ENCODE data around the gene TMX2. TPM values are rescaled to one million over a fixed set of nuclear protein-coding genes. Genes with fewer than 3 reads are reported as not detected.
"Not testable (repeated sequence)": the region's sequence is repeated elsewhere in the genome, so short reads cannot be mapped to it uniquely, and the experiment has no call there.

Gene TMX2
- total RNA-seq, 1 donor from 2014 or later: 54.2 TPM

DNA sequence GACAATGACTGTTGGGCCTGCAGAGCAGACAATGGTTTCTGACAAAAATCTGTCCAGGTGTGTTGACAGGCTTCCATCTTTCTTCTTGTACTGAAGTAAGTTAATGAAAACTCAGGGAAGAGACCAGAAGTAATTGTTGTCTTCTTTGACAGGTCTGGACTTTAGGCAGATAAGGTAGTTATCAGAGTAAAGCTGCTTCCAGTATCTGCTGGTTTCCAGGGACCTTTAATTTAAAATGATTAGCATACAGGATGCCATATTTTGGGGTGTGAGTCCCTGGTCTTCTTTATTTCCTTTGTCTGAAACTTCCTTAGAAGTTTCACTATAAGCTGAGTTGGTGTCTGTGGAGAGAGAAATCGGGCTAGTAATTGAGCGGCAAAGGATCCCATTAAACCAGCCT is 1.4 kb downstream of the TMX2 start:
- no peak for DNase-seq (ENCODE audit: low read depth in 2 of 2)

DNA sequence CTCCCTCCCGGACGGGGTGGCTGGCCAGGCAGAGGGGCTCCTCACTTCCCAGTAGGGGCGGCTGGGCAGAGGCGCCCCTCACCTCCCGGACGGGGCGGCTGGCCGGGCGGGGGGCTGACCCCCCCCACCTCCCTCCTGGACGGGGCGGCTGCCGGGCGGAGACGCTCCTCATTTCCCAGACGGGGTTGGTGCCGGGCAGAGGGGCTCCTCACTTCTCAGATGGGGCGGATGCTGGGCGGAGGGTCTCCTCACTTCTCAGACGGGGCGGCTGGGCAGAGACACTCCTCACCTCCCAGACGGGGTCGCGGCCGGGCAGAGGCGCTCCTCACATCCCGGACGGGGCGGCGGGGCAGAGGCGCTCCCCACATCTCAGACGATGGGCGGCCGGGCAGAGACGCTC is 4.3 kb downstream of the TMX2 start:
- DNase-seq (ENCODE audit: low read depth in 2 of 2): not testable (repeated sequence)

DNA sequence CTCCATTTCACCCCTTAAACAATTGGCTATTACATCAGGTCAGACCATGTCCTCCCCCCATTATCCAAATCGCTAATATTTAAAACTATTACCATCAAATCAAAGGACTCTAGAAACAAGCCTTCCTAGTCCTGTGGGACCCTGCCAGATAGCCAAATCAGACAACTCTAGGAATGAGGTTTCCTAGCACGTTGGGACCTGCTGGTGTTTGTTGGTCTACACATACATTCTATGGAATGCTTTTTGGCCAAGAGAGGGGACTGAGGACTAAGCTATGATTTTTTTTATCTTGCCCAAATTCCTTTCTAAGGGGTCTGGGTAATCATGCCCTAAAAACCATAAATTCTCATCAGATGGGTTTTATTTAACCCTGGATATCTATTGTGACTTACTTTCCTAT is 14.8 kb downstream of the TMX2 start:
- DNase-seq (ENCODE audit: low read depth in 2 of 2): no peak

DNA sequence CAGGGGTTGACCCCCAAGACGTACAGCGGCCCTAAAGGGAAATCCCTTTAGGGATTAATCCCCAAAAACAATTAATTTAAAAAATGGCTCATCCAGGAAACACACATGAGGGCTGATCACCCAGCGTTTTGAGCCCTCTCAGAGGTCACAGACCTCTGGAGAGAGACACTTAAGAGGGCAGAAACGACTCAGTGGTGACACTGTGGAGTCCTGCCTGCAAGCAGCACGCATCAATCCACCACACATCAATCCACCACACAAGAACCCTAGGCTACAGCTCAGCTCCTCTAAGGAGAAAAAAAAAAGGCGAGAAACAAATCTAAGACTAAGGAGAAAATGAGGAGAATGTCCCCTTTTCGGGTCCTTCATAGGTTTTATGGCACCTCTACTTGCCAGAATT is 16.4 kb downstream of the TMX2 start:
- no peak for DNase-seq (ENCODE audit: low read depth in 2 of 2)

DNA sequence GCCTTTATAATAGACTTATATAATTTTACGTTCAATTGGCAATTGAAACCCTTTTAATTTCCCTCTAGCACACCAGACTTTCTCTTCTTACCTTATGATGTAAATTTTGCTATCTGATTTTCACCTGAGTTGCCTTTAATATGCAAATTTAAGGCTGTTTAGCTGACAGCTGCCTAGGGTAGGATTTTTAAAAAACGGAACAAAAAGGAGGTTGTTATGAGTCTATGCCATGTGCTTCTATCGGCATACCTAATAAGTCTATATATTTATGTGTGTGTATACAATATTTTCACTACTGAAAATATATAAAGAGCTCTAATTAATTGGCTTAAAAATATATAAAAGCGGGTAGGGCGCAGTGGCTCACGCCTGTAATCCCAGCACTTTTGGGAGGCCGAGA is 17.1 kb downstream of the TMX2 start:
- no peak for DNase-seq (ENCODE audit: low read depth in 2 of 2)

DNA sequence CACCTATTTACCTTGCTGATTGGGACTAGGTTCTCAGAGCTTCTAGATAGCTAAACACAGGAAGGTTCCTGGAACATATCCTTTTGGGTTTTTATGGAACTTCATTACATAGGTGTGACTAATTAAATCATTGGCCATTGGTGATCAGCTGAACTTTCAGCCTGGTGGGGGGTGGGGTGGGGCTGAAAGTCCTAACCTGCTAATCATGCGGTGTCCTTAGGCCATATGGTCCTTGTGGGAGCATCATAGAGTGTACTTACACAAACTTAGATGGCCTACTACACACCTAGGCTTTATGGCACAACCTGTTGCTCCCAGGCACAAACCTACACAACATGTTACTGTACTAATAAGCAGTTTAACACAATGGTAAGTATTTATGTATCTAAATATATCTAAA is 20.3 kb downstream of the TMX2 start:
- DNase-seq (ENCODE audit: low read depth in 2 of 2): no peak

DNA sequence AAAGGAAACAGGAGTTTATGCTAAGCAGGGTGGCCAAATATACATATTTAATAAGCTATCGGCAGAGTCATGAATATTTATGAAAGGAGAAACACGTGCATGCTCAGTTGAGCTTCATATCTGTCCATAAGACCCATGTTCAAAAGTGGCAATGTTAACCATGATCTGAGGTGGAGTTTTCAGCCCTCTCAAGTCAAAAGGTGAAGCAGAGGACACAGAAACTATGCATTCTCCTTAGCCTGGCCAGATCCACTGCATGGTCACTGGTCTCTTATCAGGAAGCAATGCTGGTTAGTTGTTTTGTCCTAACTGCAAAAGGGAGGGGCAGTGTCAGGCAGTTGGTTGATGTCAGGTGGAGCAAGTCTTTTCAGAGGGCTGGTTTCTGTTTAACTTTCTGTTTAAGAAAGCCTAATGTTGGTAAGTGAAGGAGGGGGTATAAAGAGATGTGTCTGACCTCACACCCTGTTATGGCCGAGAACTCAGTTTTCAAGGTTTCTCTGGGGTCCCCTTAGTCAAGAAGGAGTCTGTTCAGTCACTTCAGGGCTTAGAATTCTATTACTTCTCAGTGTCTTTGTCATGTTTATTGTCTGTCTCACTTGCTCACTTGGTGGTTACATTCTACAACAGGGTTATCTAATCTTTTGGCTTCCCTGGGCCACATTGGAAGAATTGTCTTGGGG is 23.4 kb downstream of the TMX2 start:
- DNase-seq (ENCODE audit: low read depth in 2 of 2): no peak

DNA sequence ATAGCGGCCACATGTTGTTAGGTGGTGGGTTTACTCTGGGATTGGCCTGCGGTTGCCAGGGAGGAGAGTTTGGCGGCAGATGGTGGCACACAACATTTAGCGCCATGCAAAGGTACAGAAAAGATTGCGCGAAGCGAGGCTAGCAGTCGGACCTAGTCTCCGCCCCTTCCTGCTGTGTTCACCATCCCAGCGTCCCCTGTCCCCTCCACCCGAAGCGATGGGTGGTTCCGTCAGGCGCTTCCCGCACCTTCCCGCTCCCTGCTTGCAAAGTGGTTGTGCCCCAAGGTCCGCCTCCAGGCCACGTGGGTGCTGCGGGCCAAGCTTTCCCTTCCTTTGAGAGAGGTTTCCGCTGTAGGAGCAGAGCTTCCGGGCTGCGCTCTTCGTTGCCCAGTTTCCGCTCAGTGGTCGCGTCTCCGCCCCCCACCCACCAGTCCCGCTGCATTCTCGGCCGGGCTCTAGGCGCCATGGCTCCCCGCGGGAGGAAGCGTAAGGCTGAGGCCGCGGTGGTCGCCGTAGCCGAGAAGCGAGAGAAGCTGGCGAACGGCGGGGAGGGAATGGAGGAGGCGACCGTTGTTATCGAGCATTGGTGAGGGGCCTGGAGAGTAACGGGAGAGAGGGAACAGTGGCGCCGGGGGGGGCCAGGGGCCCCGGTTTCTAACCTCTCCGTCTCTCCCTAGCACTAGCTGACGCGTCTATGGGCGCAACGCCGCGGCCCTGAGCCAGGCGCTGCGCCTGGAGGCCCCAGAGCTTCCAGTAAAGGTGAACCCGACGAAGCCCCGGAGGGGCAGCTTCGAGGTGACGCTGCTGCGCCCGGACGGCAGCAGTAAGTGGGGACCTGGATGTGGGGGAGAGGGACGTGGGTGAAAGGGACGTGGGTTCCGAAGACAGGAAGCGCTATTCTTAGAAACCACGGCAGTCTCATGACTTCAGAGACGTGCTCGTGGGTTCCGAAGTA is 29.0 kb downstream of the TMX2 start, which contains the start of gene SELENOH:
Gene SELENOH, plus strand, starts transcription at position 360 of the 955 bp plus-strand sequence. Its CDS starts 105 bp downstream, at position 465.
- peak; percentile 97 for DNase-seq (ENCODE audit: low read depth in 2 of 2)

DNA sequence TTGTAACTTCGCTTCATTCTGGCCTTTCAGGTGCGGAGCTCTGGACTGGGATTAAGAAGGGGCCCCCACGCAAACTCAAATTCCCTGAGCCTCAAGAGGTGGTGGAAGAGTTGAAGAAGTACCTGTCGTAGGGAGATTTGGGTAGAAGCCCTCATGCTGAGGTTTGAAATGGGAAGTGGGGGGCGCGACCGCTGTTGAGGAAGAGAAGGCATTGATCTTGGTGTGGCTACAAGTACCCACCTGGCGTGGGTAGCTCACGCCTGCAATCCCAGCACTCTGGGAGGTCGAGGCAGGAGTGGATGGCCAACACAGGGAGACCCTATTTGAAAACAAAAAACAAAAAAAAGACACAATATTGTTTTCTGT is 29.7 kb downstream of the TMX2 start:
- no peak for DNase-seq (ENCODE audit: low read depth in 2 of 2)

DNA sequence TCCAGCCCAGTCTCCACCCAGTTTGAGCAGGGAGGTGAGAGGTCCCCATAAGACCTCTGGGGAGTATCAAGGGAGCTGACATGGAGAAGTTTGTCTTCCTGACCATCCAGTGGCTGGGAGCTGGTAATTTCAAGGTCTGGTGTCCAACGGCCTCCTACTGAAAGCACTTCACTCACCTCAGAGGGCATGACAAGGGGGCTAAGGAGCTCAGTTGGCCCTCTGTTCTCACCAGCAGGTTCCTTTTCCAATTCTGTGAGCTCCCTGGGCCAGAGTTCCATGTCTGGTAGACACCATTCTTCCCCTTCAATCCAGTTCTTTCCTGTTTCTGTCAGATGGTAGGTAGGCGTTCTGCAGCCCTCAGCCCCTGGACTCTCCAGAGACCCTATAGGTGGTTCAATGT is 32.0 kb downstream of the TMX2 start:
- DNase-seq (ENCODE audit: low read depth in 2 of 2): no peak

DNA sequence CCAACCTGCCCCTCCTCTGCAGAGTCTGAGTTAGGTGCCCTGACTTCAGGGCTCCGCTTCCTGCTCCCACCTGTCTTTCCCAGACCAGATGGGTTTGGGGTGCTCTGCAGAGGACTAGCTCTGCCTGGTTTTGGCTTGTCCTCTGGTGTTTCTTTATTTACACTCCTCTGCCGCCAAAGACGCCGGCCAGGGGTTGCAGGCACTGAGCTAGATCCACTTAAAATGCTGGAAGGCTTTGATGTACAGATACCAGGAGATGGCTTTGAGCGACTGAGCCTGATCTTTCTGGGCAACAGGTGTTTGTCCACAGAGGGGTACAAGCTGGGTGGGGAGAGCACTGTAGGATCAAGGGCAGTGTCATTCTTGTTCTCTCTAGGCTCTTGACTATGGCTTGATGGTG is 32.8 kb downstream of the TMX2 start:
- no peak for DNase-seq (ENCODE audit: low read depth in 2 of 2)

DNA sequence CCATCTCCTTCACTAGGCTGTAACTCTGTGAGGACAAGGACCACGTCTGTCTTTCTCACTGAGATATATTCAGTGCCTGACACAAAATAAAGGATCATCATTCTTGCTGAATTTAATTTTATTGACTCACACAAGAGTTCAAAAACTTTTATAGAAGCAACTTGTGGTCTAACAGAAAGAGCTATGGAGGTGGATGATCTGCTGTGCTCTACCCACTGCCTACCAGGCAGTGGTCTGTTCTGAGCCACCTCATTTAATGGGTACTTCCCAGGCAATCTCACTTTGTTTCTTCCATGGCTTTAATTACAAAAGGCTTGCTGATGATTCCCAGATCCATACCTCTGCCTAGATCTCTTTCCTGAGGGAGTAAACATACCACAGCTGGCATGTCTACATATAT is 34.5 kb downstream of the TMX2 start:
- DNase-seq (ENCODE audit: low read depth in 2 of 2): no peak

DNA sequence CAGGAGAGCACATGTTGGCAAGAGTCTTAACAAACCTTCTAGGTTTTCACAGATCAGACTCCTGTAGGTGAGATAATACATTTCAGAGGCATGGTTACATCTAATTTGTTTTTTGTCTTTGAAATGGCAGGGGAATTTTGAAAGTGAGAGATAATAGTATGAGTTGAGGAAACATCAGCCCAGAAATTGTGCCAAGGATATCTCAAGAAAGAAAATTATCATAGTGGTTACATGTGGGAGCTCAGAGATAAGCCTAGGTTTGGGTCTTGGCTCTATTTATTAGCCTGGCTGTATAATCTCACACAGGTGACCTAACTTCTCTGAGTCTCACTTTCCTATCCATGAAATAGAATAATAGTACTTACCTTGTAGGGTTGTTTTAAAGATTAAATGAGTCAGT is 38.8 kb downstream of the TMX2 start:
- no peak for DNase-seq (ENCODE audit: low read depth in 2 of 2)

DNA sequence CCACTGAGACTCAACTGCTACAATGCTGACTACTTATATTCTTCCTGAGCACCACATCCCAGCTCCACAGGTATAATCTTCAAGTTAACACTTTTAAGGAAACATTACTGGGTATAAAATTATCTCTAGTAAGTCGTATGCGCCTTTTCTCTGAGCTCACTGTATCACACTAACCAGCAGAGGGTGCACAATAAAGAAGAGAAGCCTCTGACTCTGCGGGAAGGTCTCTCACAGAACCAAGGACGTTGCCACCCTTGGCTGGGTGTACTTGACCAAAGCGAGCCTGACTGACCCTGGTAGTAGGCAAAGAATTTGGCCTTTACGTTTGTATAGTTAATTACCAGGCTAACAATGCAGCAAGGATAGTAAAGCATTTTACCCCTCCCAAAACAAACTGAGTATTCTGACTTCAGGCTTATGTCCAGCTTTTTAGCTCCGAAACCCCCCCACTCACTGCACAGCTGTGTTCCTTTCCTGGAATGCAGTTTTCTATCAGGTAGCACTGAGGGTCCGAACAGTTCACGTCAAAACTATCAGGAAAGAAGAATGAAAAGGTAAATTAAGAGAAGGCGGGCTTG is 39.4 kb downstream of the TMX2 start, which contains the start of gene BTBD18:
Gene BTBD18, minus strand, starts transcription at position 144 of the 578 bp plus-strand sequence. CDS start 631 bp downstream, outside the sequence.
- DNase-seq (ENCODE audit: low read depth in 2 of 2): peak; percentile 70 to 78

DNA sequence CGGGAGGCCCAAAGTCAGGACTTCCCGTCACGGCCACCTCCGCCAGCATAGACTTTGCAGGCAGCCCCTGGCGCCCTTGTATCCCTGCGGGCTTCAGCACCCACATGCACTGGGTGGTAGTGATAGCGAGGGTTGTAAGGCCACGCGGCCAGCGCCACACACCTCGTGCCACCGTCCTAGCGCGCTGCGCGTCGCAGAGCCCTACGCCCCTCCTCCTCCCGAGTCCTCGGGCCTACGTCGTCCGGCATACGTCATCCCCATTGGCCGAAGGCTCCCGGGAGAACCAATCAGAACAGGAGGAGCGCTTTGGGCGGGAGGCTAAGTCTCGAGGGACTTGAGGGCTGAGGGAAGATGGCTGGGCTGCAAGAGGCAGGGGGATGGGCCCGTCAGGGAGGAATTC is 40.6 kb downstream of the TMX2 start:
- DNase-seq (ENCODE audit: low read depth in 2 of 2): no peak

DNA sequence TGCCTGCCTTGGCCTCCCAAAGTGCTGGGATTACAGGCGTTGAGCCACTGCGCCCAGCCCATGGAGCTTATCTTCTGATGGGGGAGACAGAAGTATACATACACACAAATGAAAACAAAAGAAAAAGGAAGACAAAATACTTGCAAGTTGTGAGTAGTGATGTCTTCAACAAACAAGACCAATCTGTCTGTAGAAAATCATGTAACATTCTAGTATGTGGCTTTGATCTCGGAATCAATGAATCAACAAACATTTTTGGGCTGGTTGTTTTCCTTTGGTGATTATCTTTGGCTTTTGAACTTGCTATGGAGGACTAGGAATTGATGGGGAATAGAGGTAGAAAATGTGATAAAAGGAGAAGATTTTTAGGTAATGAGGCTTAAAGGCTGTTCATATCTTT is 45.8 kb downstream of the TMX2 start:
- DNase-seq (ENCODE audit: low read depth in 2 of 2): no peak

DNA sequence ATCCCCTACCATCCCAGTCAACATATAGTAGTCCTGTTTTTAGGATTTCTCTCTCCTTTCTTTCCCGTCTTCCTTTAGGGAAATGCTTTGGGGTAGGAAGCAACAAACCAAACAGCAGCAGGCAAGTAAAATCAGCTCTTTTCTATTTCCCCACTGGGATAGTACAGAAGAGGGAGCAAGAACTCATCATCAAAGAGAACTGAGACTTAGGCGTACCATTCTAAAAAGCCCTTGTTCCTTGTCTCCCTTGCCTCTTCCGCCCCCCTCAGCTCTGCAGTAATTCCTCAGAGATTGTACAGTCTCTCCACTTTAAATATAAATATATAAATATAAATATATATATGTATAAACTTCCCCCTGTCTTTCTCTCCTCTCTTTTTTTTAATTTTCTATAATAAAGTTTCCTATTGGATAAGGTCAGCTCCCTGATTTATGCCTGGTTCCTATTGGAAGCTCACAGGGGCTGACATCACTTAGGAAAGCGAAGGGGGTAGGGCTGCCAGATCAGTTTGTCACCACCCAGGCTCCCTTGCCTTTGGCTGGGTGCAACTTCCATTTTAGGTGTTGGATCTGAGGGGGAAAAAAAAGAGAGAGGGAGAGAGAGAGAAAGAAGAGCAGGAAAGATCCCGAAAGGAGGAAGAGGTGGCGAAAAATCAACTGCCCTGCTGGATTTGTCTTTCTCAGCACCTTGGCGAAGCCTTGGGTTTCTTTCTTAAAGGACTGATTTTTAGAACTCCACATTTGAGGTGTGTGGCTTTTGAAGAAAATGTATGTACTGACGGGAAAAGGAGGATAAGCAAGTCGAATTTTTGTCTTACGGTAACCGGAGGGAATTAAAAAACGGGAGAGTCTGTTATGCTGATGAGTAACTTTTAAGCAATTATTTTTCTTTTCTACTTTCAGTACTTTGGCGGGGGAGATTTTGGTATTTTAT is 49.2 kb downstream of the TMX2 start, which contains the start of gene CTNND1:
Gene CTNND1, plus strand, starts transcription at position 502 of the 934 bp plus-strand sequence. CDS start 29,677 bp downstream, outside the sequence.
- peak; percentile 98 for DNase-seq (ENCODE audit: low read depth in 2 of 2)

DNA sequence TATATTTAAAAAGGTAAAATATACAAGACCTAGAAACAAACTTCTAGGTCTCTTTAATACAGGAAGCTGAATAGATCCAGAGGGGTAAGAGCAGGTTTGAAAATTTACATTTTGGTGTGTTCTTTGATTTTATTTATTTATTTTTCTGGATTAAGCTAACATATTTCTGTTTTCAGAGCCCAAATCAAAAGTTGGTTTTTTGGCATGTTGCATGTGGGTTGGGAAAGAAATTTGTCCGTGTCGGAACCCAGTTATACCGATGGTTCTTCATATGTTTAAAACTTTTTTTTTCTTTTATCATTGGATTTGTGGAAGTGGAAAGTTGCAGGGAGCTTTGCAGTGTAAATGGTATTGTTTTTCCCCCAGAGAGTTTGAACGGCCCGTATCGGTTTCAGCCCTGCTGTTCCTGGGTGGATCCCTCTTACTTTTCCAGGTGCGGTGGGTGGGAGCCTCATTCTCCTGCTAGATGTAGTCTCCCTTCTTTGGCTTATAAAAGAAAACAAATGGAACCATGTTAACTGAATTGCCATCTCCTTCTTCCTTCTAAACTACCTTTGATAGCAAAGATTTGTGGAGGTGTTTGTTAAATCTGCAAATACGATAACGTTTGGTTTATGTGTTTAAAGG is 50.0 kb downstream of the TMX2 start:
- DNase-seq (ENCODE audit: low read depth in 2 of 2): peak in 1 of 2 donors; percentile 38

DNA sequence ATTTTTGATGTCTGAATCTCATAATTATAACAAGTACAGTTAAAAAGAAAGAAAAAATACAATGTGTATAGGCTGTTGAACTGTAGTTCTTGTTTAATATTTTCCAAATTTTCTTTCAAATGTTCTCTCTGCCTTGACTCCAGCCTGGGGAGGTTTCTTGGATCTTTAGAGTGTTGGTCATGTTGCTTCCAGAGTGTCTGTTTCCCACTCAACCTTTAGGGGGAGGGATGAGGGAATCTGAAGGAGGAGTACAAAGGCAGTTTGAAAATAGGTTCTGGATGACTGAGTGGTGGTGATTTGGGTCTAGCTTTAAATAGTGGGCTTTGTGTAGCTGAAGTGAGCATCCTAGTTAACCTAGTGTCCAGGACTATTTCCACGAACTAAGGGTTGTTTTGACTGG is 51.2 kb downstream of the TMX2 start:
- peak in 1 of 2 donors; percentile 69 for DNase-seq (ENCODE audit: low read depth in 2 of 2)

DNA sequence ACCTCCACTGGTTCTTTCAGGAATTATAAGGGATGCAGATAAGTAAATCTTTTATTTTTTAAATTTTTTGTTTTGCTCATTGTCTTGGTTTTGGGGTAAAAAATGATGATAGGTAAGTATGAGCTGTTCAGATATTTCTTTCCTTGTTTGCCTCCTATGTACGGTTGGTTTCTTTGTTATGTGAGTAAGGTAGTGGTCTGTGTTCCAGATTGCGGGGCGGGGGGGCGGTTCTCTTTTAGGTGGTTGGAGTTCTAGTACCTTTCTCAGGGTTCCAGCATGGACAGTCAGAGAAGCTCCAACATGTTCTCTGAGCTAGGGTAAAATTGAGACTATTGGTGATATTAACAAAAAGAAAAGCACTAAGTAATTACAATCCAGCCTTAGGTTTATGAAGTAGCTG is 51.6 kb downstream of the TMX2 start:
- DNase-seq (ENCODE audit: low read depth in 2 of 2): no peak

DNA sequence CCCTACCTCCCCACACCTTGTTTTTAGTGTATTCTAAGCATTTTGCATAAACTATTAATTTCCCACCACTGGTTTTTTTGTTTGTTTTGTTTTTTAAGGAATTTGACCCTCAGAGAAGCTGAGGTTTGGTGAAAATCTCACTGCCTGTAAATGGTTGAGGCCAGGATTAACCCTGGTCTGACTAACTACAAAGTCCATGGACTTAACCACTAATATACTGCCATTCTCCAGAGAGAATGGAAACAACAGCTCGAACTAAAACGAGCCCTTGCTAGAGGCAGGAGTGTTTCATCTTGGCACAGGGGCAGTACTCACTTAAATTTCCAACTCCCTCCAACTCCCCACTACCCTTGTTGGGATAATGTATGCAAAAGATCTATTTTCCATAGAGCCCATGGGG is 52.2 kb downstream of the TMX2 start:
- no peak for DNase-seq (ENCODE audit: low read depth in 2 of 2)
